Measurements from ENCODE around the gene GPHN. TPM values are rescaled to one million over a fixed set of nuclear protein-coding genes. Genes with fewer than 3 reads are reported as not detected.

The GPHN gene
- total and polyA plus RNA-seq, 10 of the 15 experiments (the other 5 are each of a cell fraction or from before 2014, with no cell fraction given) = 22.3 to 48.8 (median 33.1) TPM

- Histone ChIP-seq H3K4me3 (no peak overlapping the region), H3K27ac (ENCODE audit: control insufficient read depth, insufficient read depth) (no peak overlapping the region), H3K36me3 (ENCODE audit: control insufficient read depth in 2 of 2, insufficient read depth in 2 of 2, low read length in 1 of 2) (no peaks in the 10 kb centered on the region; a peak in 1 of 4 replicates), H3K9ac (ENCODE audit: control insufficient read depth, insufficient read depth, low read length) (no peak overlapping the region), H3K4me1 (ENCODE audit: control insufficient read depth, insufficient read depth, low read length) (peaks cover 6% of the 10 kb centered on the region; the same call in 1 of the 2 replicates), H2AFZ (ENCODE audit: control insufficient read depth, low read depth, low read length) (no peak overlapping the region), H3K79me2 (ENCODE audit: control insufficient read depth, insufficient read depth, low read length) (peaks cover 7% of the 10 kb centered on the region), H3K27me3 (replicated peaks in 1 of 2; ENCODE audit: control insufficient read depth in 2 of 2, insufficient read depth in 2 of 2, low read length in 1 of 2) (no peaks in the 10 kb centered on the region), H4K20me1 (ENCODE audit: control insufficient read depth, insufficient read depth) (no peaks in the 10 kb centered on the region), H3K4me2 (ENCODE audit: control insufficient read depth, insufficient read depth) (no peak overlapping the region), H3K9me3 (replicated peaks; ENCODE audit: control insufficient read depth, insufficient read depth, low read length) (peaks cover 2% of the 10 kb centered on the region; the same call in 1 of the 3 replicates)
- no peak for DNase-seq (ENCODE audit: low read depth, low spot score)
- ChIA-PET SMC1A (ENCODE audit: uncharacterized antibody, unreplicated experiment) (interaction anchor here (1.1 to 2.6 kb wide), 2 partner anchors 19 to 134 kb away, joined by 3 to 12 read pairs; no protein-coding TSS in a partner anchor), CTCF (interaction anchor here (1.0 to 2.1 kb wide), 2 partner anchors 14 to 19 kb away, joined by 3 to 8 read pairs; no protein-coding TSS in a partner anchor), POLR2A (interaction anchor here (0.6 kb wide), 1 partner anchor 22 kb away, joined by 6 read pairs; no protein-coding TSS in a partner anchor), RAD21 (ENCODE audit: unreplicated experiment) (interaction anchor here (0.6 to 1.5 kb wide), 2 partner anchors 133 to 241 kb away, joined by 3 to 6 read pairs; no protein-coding TSS in a partner anchor)
- in situ Hi-C loops (cut with MboI) = no loop called here
- BruUV-seq (replicated peaks) = no TSS peak
- intact Hi-C loops (cut with micrococcal nuclease; ENCODE audit: unreplicated experiment) = loop anchor here (10.0 kb wide), 1 partner anchor 601 kb away; the partner anchor contains the start of gene PALS1
- no peak for FAIRE-seq
- TF ChIP-seq SMC3 (IDR thresholded peaks at IDR 0.05; ENCODE audit: borderline replicate concordance, low read length) (no peak), RELA (IDR thresholded peaks at IDR 0.05; ENCODE audit: borderline replicate concordance, partially characterized antibody) (no peak), CBX5 (IDR thresholded peaks at IDR 0.05; ENCODE audit: low read depth) (no peak)
- no peak for ATAC-seq
These were observed 135.4 kb downstream of the GPHN start for GRCh38 chr14:66643344-66643743.

- H3K9me3 ChIP-seq (replicated peaks; ENCODE audit: control insufficient read depth, insufficient read depth, low read length) = peaks cover 2% of the 10 kb centered on the region; the same call in 1 of the 3 replicates
- WGBS (ENCODE audit: insufficient coverage, insufficient replicate concordance, low lambda C conversion rate, missing lambda C conversion rate) = 100% methylated on average over 1 of the region's 1 CpG
- H2AFZ ChIP-seq (ENCODE audit: control insufficient read depth, low read depth, low read length) = no peak overlapping the region
- DNase-seq (ENCODE audit: low read depth, low spot score) = no peak
- peaks cover 26% of the 10 kb centered on the region for H3K4me1 ChIP-seq (ENCODE audit: control insufficient read depth, insufficient read depth, low read length)
- no peaks in the 10 kb centered on the region for H4K20me1 ChIP-seq (ENCODE audit: control insufficient read depth, insufficient read depth)
- no peaks in the 10 kb centered on the region; a peak in 1 of 4 replicates for H3K36me3 ChIP-seq (ENCODE audit: control insufficient read depth in 2 of 2, insufficient read depth in 2 of 2, low read length in 1 of 2)
- H3K4me3 ChIP-seq = no peak overlapping the region
- no peak overlapping the region for H3K4me2 ChIP-seq (ENCODE audit: control insufficient read depth, insufficient read depth)
- FAIRE-seq = no peak
- ChIA-PET POLR2A (no interaction called here), SMC1A (ENCODE audit: uncharacterized antibody, unreplicated experiment) (interaction anchor here (0.9 kb wide), 1 partner anchor 12 kb away, joined by 3 read pairs; no protein-coding TSS in a partner anchor), CTCF (no interaction called here), RAD21 (ENCODE audit: unreplicated experiment) (no interaction called here)
- H3K27me3 ChIP-seq (replicated peaks in 1 of 2; ENCODE audit: control insufficient read depth in 2 of 2, insufficient read depth in 2 of 2, low read length in 1 of 2) = no peaks in the 10 kb centered on the region
- BruUV-seq (replicated peaks) = no TSS peak
- H3K27ac ChIP-seq (ENCODE audit: control insufficient read depth, insufficient read depth) = no peak overlapping the region
- H3K9ac ChIP-seq (ENCODE audit: control insufficient read depth, insufficient read depth, low read length) = no peak overlapping the region
- intact Hi-C loops (cut with micrococcal nuclease; ENCODE audit: unreplicated experiment) = loop anchor here (10.0 kb wide), 1 partner anchor 599 kb away; the partner anchor contains the start of gene PALS1
- peaks cover 9% of the 10 kb centered on the region for H3K79me2 ChIP-seq (ENCODE audit: control insufficient read depth, insufficient read depth, low read length)
- in situ Hi-C loops (cut with MboI) = no loop called here
- ATAC-seq = no peak
- TF ChIP-seq POU2F2 (IDR thresholded peaks at IDR 0.05; ENCODE audit: borderline replicate concordance, low read depth, low read length) (no peak), BHLHE40 (IDR thresholded peaks at IDR 0.05; ENCODE audit: borderline replicate concordance in 1 of 2, low read depth in 2 of 2, low read length in 1 of 2) (no peak), SKIL (IDR thresholded peaks at IDR 0.05; ENCODE audit: low read depth, poor library complexity, severe bottlenecking) (no peak), RAD51 (IDR thresholded peaks at IDR 0.05) (no peak), USF2 (IDR thresholded peaks at IDR 0.05; ENCODE audit: borderline replicate concordance, low read depth, low read length) (no peak), TBL1XR1 (IDR thresholded peaks at IDR 0.05; ENCODE audit: low read depth, low read length) (no peak), ZNF384 (IDR thresholded peaks at IDR 0.05; ENCODE audit: borderline replicate concordance, low read depth, low read length) (no peak), MEF2A (IDR thresholded peaks at IDR 0.05; ENCODE audit: insufficient read depth, low read depth, low read length) (no peak), YBX1 (IDR thresholded peaks at IDR 0.05) (no peak), DPF2 (IDR thresholded peaks at IDR 0.05) (no peak), ATF7 (IDR thresholded peaks at IDR 0.05; ENCODE audit: low read depth) (no peak), EP300 (IDR thresholded peaks at IDR 0.05; ENCODE audit: borderline replicate concordance in 1 of 2, control insufficient read depth in 1 of 2, low read depth in 2 of 2, low read length in 2 of 2) (no peak)
These were observed 137.8 kb downstream of the GPHN start for GRCh38 chr14:66645716-66646115.
